DND-41 (cell line): ENCODE measurements around the gene SRRT.

Experiments used
- CTCF ChIP-seq: IDR thresholded peaks from 2 replicates; pipeline ENCODE4 v1.5.1; 2012; ENCODE audit warnings: borderline replicate concordance, low read length, moderate library complexity, mild to moderate bottlenecking; ENCODE audit not compliant: poor library complexity, severe bottlenecking; ENCODE audit errors: extremely low read depth
- EZH2 ChIP-seq: IDR thresholded peaks from 3 replicates; pipeline ENCODE4 v1.6.1; 2012; ENCODE audit warnings: borderline replicate concordance, low read depth, mild to moderate bottlenecking, moderate library complexity, low read length, inconsistent platforms; ENCODE audit not compliant: severe bottlenecking

DNA sequence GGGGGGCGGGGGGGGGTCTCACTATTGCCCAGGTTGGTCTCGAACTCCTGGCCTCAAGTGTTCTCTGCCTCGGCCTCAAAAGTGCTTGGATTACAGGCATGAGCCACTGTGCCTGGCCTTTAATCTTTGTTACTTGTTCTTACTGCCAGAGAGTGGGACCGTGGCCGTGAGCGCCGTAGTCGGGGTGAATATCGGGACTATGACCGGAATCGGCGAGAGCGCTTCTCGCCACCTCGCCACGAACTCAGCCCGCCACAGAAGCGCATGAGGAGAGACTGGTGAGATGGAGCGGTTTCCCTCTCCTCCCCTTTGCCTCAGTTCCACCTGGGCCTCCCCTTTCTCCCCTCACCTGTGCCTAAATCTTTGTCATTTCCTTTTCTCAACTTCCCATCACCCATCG, 6.2 kb downstream of the SRRT start:
- TF ChIP-seq CTCF (no peak), EZH2 (no peak)
